Measurements from ENCODE around the gene TENM4.

TENM4 gene

DNA sequence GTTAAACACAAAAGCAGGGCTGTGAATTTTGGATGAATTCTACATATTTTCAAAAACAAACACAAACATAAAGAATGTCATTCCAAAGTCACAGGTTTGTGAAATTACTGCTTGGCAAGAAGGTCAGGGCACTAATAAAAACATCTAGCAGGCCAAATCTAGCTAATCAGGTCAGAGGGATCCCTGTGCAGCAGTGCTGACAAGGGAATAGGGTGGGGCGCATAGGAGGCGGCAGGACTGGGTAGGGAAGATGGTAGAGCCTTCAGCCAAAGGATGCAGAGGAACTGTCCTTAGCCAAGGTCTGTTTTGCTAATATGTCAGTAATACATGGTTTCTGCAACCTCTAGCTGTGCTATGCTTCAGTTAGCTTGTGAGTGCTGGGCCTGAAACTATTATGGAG is 396.6 kb downstream of the TENM4 start:
- DNase-seq: no peak

DNA sequence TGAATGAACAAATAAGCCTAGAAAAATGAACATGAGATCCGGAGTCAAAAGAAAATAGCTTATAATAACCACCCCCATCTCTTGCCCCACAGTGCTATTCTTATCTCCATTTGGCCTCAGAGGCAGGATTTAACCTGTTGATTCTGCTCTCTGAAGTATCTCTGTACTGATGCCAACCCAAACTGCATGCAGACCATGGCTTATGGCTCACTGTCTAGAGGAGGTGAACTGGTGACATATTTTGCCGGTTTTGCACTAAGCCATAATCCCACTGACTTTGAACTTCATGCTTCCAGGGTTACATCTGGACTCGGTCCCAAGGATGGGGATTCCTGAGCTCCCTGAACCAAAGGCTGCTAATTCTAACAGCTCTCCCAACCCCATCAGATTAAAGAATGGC is 397.1 kb downstream of the TENM4 start:
- no peak for DNase-seq

DNA sequence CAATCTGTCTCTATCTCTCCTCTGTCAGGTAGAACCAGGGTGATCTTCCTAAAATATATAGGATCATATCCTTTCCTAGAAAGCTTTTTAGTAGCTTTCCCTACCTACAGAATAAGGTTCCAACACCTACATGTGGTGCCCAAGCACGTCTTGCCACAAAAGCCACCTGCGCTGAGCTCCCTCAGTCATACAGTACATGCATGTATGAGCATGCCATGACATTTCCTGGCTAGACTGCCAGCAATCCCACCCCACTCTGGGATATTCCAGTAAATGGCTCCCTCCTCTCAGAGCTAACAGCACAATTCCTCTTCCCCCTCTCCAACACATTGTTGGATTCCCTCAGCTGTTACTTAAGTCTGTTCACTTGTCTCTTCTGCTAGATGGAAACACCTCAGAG is 398.0 kb downstream of the TENM4 start:
- no peak for DNase-seq

DNA sequence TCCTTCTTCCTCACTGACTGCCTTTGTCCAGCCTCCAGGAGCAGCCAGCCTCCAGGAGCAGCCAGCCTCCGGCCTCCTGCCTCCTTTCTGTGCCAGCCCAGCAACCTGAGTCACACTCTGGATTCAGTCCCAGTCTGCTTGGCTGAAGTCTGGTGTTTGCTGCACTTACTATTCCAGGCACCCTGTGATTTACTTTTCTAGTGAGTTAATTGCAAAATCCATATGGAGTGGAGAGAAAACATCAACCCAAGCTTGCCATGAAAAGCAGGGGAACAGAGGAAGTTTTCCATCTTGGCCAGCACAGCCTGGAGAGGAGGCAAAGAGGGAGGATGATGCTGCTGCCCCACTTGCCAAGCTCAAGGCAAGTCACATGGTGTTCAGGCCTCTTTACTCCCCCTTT is 400.5 kb downstream of the TENM4 start:
- DNase-seq: no peak

DNA sequence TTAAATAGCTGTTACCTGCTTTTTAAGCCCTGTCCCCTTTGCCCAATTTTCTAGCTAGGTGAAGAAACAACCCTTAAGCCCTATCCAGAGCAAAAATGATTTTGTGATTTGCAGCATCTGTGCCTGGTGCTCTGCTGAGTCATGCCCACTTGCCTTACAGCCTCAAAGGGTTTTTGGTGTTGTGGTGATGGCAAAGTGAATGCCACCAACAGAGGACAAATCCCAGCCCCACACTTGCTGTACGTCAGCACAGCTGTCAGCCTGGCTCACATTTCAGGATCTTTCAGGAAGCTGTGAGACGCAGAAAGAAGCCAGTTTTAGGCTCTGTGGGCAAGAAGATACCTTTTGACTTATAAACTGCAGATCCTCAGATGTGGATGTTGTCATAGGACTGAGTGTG is 401.7 kb downstream of the TENM4 start:
- no peak for DNase-seq

DNA sequence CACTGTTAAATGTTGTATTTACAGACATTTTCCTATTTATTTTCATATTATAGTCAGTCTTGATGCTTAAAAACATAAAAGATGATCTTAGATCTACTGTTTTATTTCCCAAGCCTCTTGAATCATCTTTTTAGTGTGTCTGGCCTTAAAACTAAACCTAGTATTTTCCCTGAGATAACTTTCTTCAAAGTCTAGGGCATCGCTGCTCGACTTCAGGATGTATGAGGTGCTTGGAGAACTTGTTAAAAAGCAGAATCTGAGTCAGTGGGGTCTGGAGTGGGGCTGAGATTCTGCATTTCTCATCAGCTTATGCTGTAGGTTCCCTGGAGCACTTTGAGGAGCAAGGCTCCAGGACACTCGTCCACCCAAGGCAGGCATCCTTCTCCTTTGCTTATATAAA is 404.9 kb downstream of the TENM4 start:
- DNase-seq: no peak

DNA sequence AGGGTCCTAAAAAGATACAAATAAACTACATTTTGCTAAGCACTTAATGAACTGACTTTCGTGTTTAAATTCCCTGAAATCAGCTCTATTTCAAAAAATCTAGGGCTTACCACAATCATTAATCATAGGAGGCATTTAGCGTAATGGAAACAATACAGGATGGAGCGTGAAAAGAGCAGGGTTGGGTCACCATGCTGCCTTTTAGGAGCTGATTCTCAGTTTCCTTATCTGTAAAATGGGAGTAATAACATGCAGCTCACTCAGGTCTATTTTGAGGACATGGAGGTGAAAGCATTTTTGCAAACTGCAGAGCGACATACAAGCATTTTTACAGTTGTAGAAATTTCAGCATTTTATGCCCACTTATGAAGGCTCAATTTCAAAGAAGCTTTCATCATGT is 407.0 kb downstream of the TENM4 start:
- DNase-seq: no peak

DNA sequence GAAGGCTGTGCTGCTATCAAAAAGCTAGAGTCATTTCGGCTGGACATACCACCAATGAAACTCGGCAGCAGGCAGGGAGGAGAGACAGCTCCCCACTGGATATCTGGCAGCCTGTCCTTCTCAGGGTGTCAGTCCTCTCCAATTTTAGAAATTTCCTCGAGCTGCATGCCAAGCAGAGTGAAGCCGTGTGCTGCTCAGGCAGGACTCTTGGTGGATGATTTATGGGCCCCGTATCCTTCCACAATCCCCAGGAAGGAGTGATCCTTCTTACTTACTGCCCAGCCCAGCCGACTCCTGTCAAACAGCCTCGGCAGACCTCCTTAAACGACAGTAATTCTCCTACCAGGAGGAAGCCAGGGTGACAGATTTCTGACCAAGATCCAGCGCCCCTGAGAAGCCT is 410.4 kb downstream of the TENM4 start:
- no peak for DNase-seq

DNA sequence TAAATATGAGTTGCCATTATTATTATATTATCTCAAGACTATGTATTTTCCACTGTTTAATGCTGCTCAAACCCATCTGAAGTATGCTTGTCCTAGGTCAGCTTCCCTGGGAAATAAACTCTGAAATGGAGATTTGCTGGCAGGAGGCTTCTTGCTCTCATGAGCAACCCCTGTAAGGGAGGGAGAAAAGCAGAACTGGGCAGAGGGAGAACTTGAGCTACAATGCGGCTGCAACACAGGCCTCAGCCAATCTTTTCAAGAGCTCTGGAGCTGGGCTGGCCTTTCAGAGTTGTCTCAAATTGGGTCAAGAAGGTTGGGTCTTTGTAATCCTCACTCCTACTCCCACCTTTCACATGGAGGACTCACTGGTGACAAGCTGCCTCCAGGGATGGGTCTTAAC is 412.6 kb downstream of the TENM4 start:
- DNase-seq: no peak

DNA sequence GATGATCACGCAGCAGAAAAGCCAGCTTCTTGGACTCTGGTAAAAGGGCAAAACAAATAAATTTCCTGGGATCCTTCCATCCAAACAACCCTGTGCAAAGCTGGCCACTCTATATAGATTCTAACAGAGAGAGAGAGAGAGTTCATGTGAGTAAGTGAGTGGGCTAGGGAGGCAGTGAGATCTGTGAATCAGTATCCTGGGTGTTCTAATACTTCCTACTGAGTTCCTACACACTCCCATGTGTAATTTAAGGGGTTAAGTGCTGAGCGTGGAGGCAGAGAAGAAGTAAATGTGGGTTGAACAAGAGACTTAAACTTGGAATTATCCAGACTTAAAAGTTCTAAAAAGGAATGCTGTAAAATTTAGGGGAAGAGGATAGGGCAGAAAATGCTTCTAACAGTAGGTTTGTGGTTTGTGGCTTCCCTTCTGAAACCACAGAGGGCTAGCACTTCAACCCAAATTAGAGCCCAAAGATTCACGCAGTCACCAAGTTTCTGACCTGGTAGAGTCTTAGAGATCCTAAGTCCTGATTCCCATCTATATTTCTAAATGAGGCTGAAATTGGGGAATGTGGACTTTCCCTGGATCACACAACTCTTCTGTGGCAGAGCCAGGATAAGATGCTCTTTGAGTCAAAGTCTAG is 413.9 kb downstream of the TENM4 start:
- DNase-seq: no peak

DNA sequence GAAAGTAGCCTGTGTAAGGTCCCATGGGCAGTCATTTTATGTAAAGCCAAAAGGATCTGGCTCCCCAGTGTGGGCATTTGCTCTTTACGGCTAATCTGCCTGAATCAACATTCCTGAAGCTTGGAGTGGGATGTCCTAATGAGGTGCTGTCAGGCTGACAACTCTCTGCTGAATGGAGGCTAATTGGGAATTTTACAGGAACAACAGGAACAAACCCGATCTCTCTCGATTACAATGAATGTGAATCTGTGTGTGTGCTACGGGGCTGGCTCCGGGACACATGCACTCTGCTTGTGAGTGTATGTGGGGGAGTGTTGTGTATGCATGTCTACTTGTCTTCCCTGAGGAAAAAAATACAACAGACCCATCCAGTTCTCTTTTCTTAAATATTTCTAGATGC is 415.2 kb downstream of the TENM4 start:
- DNase-seq: no peak

DNA sequence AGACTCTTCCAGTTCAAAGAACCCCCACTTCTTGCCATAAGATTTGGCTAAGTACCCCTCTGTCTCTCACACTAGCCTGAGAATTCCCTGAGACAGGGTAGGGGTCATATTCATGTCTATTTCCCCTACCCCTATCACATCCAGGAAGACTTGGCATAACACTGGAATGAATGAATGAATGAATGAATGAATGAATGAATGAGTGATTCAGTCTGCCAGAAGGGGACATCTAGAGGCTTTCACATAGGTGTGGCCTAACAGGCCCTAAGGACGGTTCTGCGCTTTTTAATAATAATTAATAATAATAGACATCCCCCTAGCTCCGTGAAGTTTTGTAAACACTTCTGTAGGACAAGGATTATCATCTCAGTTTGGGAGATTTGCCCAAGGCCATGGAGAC is 415.7 kb downstream of the TENM4 start:
- no peak for DNase-seq

DNA sequence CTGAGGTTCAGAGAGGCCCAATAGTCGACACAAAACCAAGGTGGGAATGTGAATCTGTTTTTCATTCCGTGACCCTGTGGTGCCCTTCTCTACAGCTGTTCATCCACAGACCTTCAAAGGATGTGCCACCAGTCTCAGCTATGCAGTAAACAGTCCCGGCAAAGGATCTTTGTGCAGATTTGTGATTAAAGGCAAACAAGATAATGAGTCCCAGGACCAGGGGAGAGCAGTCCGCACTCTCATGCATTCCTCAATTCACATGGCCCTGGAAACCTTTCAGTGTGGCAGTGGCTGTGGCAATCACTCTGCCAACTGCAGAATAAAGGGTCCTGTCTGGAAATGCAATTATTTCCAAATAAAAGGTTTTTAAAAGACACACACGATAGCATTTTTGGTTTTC is 418.6 kb downstream of the TENM4 start:
- no peak for DNase-seq

DNA sequence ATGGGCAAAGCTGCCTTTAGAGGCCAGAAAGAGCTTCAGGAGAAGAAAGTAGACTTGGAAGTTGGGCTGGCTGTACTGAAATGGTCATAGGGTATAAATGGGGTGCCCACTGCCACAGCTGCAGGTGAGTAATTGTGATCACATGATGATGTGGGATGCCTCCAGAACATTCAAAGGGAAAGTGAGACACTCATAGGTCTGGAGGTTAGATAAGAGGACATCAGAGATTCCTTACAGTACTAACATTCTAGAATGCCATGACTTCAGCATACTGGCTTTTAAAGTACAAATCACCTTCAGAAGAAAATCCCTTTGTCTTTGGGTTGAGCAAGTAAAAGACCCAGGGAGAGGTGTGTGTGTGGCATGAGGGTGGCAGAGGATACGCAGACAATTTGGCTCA is 419.2 kb downstream of the TENM4 start:
- no peak for DNase-seq

DNA sequence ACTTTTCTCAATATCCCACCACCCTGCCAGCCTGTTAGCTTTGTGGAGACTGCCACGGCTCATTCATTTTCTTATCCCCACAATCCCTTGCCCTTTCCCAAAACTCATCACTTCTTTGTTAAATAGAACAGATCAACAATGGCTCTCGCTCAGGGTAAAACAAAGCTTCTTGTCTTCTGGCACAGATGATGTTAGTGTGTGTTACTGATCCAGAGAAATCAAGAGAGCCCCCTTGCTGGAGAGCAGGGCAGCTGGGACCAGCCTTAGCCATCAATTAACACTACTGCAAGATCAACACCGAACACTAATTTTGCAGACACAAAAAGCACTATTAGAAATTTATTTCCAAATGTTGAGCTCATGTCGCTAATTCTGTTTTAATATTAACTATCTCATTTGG is 420.9 kb downstream of the TENM4 start:
- no peak for DNase-seq

DNA sequence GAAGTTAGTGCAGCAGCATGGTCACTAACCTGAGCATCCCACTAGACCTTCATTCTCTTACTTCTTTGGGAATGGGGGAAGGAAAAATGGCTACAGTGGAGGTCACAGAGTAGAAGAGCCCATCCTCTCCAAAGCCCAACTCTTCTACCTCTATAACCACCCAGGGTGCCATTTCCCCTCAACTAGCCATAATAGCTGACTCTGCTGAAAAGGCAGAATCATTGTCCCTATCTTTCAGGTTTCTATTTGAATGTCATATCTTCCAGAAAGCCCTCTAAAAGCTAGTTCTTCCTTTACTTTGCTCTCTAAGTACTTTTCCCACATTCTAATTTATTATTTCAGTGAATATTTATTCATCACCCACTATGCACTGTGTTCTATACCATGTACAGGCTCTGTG is 421.6 kb downstream of the TENM4 start:
- no peak for DNase-seq

DNA sequence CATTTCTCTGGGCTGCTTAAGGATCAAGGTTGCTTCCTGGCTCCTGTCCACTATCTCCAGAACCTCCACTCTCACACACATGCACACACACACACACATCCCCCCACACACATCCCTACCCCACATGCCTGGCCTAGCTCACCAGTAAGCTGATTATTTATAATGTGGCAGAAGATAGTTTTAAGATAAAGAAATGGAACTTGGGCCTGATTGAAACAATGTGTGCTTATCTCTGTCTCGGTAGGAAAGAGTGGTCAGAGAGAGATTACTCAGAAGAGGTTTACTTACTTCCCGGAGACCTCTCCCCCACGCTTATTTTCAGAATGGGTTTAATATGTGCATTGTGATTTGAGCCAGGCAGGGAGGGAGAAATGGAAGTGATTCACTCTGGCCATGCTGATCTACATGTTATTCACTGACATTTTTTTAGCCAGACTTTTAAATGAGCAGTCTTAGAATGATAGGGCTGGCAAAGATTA is 422.4 kb downstream of the TENM4 start:
- DNase-seq: peak; percentile 11

DNA sequence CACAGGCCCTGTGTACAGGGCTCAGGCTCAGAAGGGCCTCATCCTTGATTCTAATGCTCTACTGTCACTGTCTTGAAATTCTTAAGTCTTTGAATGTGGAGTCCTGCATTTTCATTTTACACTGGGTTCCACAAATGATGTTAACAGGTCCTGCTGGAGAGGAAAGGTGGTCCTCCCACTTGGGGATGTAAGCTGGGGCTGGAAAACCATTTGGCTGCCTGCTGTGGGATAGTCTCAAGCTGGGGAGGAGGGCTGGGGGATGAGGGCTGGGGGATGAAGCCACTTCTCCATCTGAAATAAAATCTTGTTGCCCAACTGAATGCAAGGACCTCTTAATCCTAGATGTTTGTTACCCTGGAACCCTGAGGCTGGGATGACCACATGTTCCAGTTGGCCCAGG is 423.0 kb downstream of the TENM4 start:
- DNase-seq: no peak

DNA sequence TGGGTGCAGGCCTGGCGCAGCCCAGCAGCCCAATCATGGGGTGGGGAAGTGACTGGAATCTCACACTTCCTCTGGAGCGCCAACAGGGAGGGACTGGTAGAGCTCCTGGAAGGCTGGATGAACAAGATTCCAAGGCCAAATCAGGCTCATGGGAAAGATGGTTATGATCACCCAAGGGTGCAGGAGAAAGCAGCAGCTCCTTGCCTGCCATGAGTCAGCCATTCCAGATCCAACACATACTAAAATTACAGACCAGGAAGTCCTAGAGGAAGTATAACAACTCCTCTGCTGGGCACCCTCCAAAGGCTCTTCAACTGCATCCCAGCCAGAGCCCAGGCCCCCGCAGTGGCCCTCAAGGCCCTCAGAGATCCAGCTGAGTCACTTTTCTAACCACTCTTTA is 427.3 kb downstream of the TENM4 start:
- DNase-seq: no peak

DNA sequence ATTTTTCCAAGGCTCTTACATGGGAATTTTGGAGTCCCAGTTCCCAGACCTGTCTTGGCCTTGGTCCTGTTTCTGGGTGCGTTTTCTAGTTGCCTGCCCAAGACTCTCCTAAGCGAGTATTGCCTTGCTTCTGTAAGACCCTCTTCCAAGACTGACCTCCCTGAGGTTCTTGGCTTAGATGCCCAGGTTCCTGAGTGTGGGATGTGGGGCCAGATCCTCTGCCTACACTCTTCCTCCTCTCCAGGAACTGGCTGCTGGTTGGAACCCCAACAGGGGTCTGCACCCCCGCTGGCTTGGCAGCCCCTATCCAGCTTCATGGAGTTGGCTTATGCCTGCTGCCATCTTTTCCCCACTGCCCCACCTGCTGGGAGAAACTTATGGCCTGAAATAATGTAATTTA is 429.5 kb downstream of the TENM4 start:
- DNase-seq: no peak

DNA sequence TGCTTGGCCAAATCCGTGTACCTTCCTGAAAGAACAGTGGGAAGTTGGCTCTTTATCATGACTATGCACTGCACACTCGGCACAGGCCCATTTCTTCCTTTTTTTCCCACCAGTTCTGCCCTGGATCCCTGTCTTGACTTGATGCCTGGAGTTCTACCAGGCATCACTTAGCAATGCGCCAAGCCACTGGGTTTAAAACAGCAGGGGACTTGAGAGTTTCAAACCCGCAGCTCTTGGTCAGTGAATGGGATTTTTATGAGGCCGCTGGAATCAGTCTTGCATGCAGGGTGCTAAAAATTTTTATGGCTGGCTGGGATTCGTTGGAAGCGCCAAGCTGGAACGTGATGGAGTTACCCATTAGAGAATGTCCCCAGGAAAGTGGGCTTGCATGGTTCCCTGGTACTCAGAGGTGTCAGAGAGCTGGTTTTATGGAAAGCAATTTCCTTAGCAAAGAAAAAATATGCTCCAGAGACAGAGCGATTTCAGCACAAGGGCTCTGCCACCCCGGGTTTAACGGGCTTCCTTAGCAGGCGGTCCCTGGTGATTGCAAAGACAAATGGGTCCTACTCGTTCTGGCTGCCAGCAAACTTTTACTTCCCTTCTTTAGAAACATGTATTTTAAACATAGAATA is 432.9 kb downstream of the TENM4 start:
- no peak for DNase-seq

DNA sequence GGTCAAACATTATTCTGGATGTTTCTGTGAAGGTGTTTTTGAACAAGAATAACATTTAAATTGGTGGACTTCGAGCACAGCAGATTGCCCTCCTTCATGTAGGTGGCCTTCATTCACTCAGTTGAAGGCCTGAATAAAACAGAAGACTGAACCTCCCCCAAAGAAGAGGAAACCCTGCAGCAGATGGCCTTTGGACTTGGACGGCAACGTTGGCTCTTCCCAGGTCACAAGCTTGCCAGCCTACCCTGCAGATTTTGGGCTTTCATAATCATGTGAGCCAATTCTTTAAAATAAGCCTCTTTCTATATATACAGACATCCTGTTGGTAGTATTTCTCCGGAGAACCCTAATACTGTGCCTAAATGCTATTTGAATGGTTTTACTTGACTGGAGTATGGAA is 434.0 kb downstream of the TENM4 start:
- DNase-seq: no peak

DNA sequence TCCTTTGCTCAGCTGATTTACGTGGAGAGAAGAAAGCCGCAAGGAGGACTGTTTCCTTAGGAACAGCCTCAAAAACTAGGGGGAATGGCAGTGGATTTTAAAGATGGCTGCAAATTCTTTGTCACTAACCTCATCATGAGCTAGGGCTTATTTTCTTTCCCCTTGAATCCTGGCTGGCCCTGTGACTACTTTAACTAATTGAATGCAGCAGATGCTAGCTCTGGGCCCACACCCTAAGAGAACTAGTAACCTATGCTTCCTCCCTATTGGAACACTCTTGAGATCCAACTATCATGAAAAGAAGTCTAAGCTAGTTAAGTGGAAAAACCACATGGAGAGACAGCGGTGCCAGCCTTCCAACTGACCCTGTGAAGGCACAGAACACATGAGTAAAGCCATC is 444.8 kb downstream of the TENM4 start:
- DNase-seq: no peak

DNA sequence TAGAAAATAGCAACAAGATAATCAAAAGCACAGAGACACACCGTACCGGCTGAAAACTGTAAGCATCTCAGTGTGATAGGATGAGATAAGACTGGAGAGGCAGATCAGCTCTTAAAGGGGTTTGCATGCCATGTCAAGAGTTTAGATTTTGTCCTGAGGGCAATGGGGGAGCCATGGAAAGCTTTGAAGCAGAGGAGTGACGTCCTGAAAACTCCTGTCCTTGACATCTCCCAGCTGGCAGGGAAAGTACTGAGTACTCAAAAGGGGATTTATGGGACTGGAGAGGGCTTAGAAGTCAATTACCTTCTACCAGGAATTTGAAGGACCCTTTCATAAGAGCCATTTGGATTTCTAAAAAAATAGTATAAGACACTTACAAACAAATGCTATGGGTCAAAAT is 445.7 kb downstream of the TENM4 start:
- DNase-seq: no peak

DNA sequence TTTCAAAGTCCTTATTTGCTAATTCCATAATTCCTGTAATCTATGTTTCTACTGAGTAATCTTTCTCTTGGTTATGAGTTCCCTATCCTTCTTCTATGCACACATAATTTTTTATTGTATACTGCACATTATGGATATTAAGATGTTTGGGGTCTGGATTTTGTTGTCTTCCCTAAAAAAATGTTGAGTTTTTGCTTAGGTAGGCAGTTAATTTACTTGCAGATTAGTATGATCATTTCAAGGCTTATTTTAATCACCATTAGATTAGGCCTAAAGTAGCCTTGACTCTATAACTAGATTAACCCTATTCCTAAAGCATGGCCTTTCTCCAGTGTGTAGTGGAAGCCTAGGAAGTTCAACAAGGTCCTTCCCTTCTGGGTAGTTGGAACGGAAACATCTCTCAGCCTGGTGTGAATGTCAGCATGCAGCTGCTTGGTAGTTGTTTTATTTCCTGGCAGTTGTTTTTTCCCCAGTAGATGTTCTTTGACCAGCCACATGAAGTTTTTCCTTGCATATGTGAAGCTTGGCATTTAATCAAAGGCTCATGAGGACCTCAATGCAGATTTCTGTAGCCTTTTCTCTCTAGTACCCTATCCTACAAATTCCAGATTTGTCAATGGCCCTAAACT is 446.9 kb downstream of the TENM4 start:
- no peak for DNase-seq
